ENCODE results near the gene STX3. TPM values are rescaled to one million over a fixed set of nuclear protein-coding genes. Genes with fewer than 3 reads are reported as not detected.
"Not testable (repeated sequence)": the region's sequence is repeated elsewhere in the genome, so short reads cannot be mapped to it uniquely, and the experiment has no call there.

The STX3 gene
- total RNA-seq, 4 donors from 2014 or later: 16.6 to 27.1 (median 24.6) TPM

DNA sequence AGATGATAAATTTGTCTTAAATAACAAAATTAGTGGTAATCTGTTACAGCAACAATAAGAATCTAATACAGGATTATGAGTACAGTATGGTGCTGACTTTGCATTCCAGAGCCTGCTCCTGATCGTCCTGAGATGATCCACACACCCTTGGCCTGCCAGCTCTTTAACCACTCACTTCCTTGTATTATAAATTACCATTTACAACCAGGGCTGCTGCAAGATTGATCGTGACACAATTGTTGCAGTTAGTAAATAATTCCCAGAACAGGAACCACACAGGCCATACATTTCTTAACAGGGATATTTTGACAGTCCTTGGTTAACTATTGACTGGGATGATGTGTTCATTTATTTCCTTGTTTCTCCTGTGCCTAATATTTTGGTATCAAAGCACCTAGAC is 94.0 kb downstream of the STX3 start:
- ATAC-seq: no peak
- 5 to 38% methylated on average over 2 of the region's 2 CpGs for WGBS, 2 donors (ENCODE audit: low coverage in 1 of 2)

DNA sequence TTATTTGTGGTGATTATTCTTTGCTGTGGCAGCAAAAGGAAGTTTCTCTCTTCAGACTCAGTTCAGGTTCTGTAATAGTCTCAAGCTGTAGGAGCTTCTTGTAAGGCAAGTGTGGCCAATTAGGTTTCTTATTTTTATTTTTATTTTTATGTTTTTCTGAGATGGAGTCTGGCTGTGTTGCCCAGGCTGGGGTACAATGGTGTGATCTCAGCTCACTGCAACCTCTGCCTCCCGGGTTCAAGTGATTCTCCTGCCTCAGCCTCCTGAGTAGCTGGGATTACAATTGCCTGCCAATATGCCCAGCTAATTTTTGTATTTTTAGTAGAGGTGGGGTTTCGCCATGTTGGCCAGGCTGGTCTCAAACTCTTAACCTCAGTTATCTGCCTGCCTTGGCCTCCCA is 94.4 kb downstream of the STX3 start:
- not testable (repeated sequence) for H3K27ac ChIP-seq, H3K4me1 ChIP-seq

More for the DNA sequence above, 94.0 kb downstream of the STX3 start:
- H3K4me1 ChIP-seq: no peaks in the 10 kb centered on the region
- TF ChIP-seq POLR2AphosphoS5 (IDR thresholded peaks at IDR 0.05): no peak
- no peak for TF ChIP-seq POLR2A (IDR thresholded peaks at IDR 0.05)
- TF ChIP-seq, protein P1, sequence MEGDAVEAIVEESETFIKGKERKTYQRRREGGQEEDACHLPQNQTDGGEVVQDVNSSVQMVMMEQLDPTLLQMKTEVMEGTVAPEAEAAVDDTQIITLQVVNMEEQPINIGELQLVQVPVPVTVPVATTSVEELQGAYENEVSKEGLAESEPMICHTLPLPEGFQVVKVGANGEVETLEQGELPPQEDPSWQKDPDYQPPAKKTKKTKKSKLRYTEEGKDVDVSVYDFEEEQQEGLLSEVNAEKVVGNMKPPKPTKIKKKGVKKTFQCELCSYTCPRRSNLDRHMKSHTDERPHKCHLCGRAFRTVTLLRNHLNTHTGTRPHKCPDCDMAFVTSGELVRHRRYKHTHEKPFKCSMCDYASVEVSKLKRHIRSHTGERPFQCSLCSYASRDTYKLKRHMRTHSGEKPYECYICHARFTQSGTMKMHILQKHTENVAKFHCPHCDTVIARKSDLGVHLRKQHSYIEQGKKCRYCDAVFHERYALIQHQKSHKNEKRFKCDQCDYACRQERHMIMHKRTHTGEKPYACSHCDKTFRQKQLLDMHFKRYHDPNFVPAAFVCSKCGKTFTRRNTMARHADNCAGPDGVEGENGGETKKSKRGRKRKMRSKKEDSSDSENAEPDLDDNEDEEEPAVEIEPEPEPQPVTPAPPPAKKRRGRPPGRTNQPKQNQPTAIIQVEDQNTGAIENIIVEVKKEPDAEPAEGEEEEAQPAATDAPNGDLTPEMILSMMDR (IDR thresholded peaks at IDR 0.05): no peak
- no peak for TF ChIP-seq EP300 (IDR thresholded peaks at IDR 0.05)
- H3K4me3 ChIP-seq: no peak overlapping the region
- H3K27me3 ChIP-seq: no peaks in the 10 kb centered on the region
- no peaks in the 10 kb centered on the region for H3K36me3 ChIP-seq
- no peaks in the 10 kb centered on the region for H3K9me3 ChIP-seq
- no peak overlapping the region for H3K27ac ChIP-seq

DNA sequence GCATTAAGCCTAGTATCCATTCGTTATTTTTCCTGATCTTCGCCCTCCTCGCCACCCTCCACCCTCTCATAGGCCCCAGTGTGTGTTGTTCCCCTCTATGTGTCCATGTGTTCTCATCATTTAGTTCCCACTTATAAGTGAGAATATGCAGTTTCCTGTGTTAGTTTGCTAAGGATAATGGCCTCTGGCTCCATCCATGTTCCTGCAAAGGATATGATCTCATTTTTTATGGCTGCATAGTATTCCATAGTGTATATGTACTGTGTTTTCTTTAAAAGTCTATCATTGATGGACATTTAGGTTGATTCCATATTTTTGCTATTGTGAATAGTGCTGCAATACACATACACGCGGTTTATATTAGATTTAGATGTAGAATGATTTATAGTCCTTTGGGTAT is 96.2 kb downstream of the STX3 start:
- not testable (repeated sequence) for H3K27me3 ChIP-seq, H3K9me3 ChIP-seq, ATAC-seq, H3K27ac ChIP-seq, H3K36me3 ChIP-seq, H3K4me1 ChIP-seq, H3K4me3 ChIP-seq
- 86 to 89% methylated on average over 5 of the region's 5 CpGs for whole genome bisulfite sequencing, 2 donors (ENCODE audit: low coverage in 1 of 2)

More for the DNA sequence above, 94.4 kb downstream of the STX3 start:
- H3K27me3 ChIP-seq, H3K36me3 ChIP-seq, H3K9me3 ChIP-seq, H3K4me3 ChIP-seq, ATAC-seq: not testable (repeated sequence)
- 74 to 100% methylated on average over 2 of the region's 2 CpGs for WGBS, 2 donors (ENCODE audit: low coverage in 1 of 2)

DNA sequence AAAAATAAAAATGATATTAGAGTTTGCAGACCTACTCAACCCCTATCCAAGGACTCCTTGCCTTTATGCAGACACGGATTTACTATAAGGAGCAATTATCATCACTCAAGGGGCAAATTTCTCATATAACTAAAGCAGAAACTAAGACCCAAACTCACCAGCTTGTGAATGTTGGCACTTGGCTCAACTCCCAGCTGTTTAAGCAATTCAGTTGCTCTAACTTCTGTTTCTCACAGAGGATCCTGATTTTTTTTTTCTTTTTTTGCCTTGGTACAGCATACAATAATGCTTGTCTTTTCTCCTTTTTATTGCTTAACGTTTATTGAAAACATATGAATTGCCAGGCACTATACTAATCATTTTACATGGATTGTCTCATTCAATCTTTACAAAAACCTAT is 99.7 kb downstream of the STX3 start:
- WGBS, 2 donors (ENCODE audit: low coverage in 1 of 2): 52 to 60% methylated on average over 2 of the region's 2 CpGs
- H3K36me3 ChIP-seq: no peaks in the 10 kb centered on the region

More for the DNA sequence above, 99.7 kb downstream of the STX3 start:
- Histone ChIP-seq H3K9me3 (no peaks in the 10 kb centered on the region), H3K27ac (no peak overlapping the region), H3K27me3 (no peaks in the 10 kb centered on the region), H3K4me1 (no peaks in the 10 kb centered on the region), H3K4me3 (no peak overlapping the region)
- TF ChIP-seq POLR2AphosphoS5 (IDR thresholded peaks at IDR 0.05) (no peak), POLR2A (IDR thresholded peaks at IDR 0.05) (no peak)
- no peak for ATAC-seq

Other genes with a start within 250 kb of the STX3 start
- gene OR4D9, start 243.8 kb upstream of the STX3 start, total RNA-seq: not detected
- 10 to 100 TPM; 31.4 to 39.7 (median 38.1) TPM for gene OSBP, start 139.6 kb upstream of the STX3 start, total RNA-seq
- 10 to 100 TPM; 13.9 to 16.3 (median 15.5) TPM for gene PATL1, start 86.3 kb upstream of the STX3 start, total RNA-seq
- not detected for gene OR10V1, start 41.5 kb upstream of the STX3 start, total RNA-seq
- 10 to 100 TPM; 46.2 to 69.0 (median 49.4) TPM for gene MRPL16, start 55.4 kb downstream of the STX3 start, total RNA-seq
- gene CBLIF, start 90.1 kb downstream of the STX3 start, total RNA-seq: not detected
- 10 to 100 TPM in 1 of 4 donors, not detected in 3; 23.8 TPM for gene TCN1, start 111.1 kb downstream of the STX3 start, total RNA-seq
- gene OOSP3, start 123.4 kb downstream of the STX3 start, total RNA-seq: not detected
- gene OOSP1, start 183.1 kb downstream of the STX3 start, total RNA-seq: not detected
- not detected for gene OOSP4A, start 208.7 kb downstream of the STX3 start, total RNA-seq

All from gastroesophageal sphincter (tissue), 4 donors.